Measurements from ENCODE around the gene LANCL2. TPM values are rescaled to one million over a fixed set of nuclear protein-coding genes. Genes with fewer than 3 reads are reported as not detected.
A peak's percentile ranks its signal among the peaks of the same experiment; 100 is the strongest.

LANCL2 gene
- total and polyA plus RNA-seq, 9 of the 15 experiments (the other 6 are each of a cell fraction or from before 2014, with no cell fraction given): 5.3 to 18.5 (median 13.5) TPM

DNA sequence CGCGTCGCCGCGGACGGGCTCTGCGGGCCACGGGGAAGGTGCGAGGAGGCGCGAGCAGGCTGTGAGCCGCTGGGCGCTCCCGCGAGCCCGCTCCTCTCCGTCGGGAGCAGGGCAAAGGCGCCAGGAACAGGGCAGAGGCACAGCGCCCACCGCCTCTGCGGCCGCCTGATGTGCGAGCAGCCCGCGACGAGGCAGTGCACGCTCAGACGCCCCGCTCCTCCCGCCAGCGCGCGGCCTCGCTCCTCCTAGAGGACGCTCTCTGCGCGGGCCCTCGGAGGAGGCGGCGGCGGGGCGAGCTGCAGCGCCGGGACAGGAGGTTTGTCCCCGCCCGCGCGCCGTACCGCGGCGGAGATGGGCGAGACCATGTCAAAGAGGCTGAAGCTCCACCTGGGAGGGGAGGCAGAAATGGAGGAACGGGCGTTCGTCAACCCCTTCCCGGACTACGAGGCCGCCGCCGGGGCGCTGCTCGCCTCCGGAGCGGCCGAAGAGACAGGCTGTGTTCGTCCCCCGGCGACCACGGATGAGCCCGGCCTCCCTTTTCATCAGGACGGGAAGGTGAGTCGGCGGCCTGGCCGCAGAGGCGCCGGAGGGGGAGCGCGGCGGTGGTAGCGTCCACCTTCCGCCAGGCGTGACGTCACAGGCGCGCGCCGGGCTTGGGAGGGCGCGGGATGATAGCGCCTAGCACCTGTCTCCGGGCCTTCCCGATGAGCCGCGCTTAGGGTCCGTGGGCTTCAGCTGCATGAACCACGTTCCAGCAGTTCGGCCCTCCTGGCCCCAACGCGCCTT lies 731 bp downstream of the LANCL2 start (continued):
- no peak for TF ChIP-seq RBM17 (IDR thresholded peaks at IDR 0.05; ENCODE audit: borderline replicate concordance, low read depth, low read length)
- TF ChIP-seq XRCC3 (IDR thresholded peaks at IDR 0.05): no peak
- no peak for TF ChIP-seq ZNF561 (CRISPR knock-in tag; conservative IDR thresholded peaks at IDR 0.05)
- no peak for TF ChIP-seq NCOA4 (IDR thresholded peaks at IDR 0.05; ENCODE audit: partially characterized antibody)
- no peak for TF ChIP-seq ARNT (IDR thresholded peaks at IDR 0.05)
- TF ChIP-seq, protein P1, sequence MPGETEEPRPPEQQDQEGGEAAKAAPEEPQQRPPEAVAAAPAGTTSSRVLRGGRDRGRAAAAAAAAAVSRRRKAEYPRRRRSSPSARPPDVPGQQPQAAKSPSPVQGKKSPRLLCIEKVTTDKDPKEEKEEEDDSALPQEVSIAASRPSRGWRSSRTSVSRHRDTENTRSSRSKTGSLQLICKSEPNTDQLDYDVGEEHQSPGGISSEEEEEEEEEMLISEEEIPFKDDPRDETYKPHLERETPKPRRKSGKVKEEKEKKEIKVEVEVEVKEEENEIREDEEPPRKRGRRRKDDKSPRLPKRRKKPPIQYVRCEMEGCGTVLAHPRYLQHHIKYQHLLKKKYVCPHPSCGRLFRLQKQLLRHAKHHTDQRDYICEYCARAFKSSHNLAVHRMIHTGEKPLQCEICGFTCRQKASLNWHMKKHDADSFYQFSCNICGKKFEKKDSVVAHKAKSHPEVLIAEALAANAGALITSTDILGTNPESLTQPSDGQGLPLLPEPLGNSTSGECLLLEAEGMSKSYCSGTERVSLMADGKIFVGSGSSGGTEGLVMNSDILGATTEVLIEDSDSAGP (CRISPR knock-in tag; IDR thresholded peaks at IDR 0.05): no peak
- TF ChIP-seq, protein P2, sequence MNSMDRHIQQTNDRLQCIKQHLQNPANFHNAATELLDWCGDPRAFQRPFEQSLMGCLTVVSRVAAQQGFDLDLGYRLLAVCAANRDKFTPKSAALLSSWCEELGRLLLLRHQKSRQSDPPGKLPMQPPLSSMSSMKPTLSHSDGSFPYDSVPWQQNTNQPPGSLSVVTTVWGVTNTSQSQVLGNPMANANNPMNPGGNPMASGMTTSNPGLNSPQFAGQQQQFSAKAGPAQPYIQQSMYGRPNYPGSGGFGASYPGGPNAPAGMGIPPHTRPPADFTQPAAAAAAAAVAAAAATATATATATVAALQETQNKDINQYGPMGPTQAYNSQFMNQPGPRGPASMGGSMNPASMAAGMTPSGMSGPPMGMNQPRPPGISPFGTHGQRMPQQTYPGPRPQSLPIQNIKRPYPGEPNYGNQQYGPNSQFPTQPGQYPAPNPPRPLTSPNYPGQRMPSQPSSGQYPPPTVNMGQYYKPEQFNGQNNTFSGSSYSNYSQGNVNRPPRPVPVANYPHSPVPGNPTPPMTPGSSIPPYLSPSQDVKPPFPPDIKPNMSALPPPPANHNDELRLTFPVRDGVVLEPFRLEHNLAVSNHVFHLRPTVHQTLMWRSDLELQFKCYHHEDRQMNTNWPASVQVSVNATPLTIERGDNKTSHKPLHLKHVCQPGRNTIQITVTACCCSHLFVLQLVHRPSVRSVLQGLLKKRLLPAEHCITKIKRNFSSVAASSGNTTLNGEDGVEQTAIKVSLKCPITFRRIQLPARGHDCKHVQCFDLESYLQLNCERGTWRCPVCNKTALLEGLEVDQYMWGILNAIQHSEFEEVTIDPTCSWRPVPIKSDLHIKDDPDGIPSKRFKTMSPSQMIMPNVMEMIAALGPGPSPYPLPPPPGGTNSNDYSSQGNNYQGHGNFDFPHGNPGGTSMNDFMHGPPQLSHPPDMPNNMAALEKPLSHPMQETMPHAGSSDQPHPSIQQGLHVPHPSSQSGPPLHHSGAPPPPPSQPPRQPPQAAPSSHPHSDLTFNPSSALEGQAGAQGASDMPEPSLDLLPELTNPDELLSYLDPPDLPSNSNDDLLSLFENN (IDR thresholded peaks at IDR 0.05; ENCODE audit: low read depth in 2 of 2, low read length in 2 of 2): no peak
- no peak for TF ChIP-seq ZKSCAN3 (CRISPR knock-in tag; IDR thresholded peaks at IDR 0.05)
- TF ChIP-seq ATF1 (CRISPR knock-in tag; IDR thresholded peaks at IDR 0.05): peak; percentile 97
- peak; percentile 100 for TF ChIP-seq ATF1 (tag; IDR thresholded peaks at IDR 0.05)
- no peak for TF ChIP-seq ZNF717 (CRISPR knock-in tag; IDR thresholded peaks at IDR 0.05)
- TF ChIP-seq DPF2 (IDR thresholded peaks at IDR 0.05): no peak
- TF ChIP-seq ZNF436 (CRISPR knock-in tag; IDR thresholded peaks at IDR 0.05): no peak
- TF ChIP-seq, protein P3, sequence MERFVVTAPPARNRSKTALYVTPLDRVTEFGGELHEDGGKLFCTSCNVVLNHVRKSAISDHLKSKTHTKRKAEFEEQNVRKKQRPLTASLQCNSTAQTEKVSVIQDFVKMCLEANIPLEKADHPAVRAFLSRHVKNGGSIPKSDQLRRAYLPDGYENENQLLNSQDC (CRISPR knock-in tag; IDR thresholded peaks at IDR 0.05): no peak
- peak; percentile 88 for TF ChIP-seq HNRNPLL (IDR thresholded peaks at IDR 0.05; ENCODE audit: low read depth, low read length, poor library complexity, severe bottlenecking)
- TF ChIP-seq, protein P4, sequence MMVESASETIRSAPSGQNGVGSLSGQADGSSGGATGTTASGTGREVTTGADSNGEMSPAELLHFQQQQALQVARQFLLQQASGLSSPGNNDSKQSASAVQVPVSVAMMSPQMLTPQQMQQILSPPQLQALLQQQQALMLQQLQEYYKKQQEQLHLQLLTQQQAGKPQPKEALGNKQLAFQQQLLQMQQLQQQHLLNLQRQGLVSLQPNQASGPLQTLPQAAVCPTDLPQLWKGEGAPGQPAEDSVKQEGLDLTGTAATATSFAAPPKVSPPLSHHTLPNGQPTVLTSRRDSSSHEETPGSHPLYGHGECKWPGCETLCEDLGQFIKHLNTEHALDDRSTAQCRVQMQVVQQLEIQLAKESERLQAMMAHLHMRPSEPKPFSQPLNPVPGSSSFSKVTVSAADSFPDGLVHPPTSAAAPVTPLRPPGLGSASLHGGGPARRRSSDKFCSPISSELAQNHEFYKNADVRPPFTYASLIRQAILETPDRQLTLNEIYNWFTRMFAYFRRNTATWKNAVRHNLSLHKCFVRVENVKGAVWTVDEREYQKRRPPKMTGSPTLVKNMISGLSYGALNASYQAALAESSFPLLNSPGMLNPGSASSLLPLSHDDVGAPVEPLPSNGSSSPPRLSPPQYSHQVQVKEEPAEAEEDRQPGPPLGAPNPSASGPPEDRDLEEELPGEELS (CRISPR knock-in tag; IDR thresholded peaks at IDR 0.05; ENCODE audit: borderline replicate concordance): no peak
- TF ChIP-seq ETV6 (IDR thresholded peaks at IDR 0.05; ENCODE audit: borderline replicate concordance in 1 of 2, low read depth in 2 of 2, low read length in 1 of 2): no peak
- no peak for TF ChIP-seq ETV6 (CRISPR knock-in tag; IDR thresholded peaks at IDR 0.05; ENCODE audit: borderline replicate concordance)
- TF ChIP-seq, protein P5, sequence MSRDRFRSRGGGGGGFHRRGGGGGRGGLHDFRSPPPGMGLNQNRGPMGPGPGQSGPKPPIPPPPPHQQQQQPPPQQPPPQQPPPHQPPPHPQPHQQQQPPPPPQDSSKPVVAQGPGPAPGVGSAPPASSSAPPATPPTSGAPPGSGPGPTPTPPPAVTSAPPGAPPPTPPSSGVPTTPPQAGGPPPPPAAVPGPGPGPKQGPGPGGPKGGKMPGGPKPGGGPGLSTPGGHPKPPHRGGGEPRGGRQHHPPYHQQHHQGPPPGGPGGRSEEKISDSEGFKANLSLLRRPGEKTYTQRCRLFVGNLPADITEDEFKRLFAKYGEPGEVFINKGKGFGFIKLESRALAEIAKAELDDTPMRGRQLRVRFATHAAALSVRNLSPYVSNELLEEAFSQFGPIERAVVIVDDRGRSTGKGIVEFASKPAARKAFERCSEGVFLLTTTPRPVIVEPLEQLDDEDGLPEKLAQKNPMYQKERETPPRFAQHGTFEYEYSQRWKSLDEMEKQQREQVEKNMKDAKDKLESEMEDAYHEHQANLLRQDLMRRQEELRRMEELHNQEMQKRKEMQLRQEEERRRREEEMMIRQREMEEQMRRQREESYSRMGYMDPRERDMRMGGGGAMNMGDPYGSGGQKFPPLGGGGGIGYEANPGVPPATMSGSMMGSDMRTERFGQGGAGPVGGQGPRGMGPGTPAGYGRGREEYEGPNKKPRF (IDR thresholded peaks at IDR 0.05; ENCODE audit: low read depth, low read length): no peak
